GM12801 (cell line): Measurements from ENCODE around the gene IL12RB2.

Source experiments
- CTCF ChIP-seq: IDR thresholded peaks from one replicate; pipeline ENCODE4 v1.5.1; 2011; ENCODE audit warnings: control low read depth; ENCODE audit not compliant: insufficient read length; ENCODE audit errors: extremely low read depth

Gene IL12RB2

GRCh38 chr1:67299296-67299695 is 8.4 kb upstream of the IL12RB2 start:
- TF ChIP-seq CTCF, result no peak

GRCh38 chr1:67300561-67300960 is 7.1 kb upstream of the IL12RB2 start:
- TF ChIP-seq CTCF, result no peak

DNA sequence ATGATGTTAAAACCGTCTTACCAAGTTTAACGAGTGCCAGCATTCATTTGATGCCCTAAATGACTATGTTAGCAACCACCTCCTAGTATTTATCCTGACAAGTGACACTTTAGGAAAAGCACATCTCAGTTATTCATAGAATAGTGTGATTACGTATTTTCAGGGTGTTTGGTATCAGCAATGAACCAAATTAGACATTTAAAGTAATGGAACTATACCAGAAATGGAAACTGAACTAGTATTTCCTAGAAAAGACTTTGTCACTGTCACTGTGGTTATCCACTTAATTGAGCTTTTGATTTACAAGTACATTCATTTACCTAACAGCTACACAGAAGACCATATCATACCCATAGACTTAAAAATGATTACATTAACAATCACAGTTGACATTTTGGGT is 3.6 kb upstream of the IL12RB2 start:
- no peak for TF ChIP-seq CTCF

- TF ChIP-seq CTCF, result no peak
Observed at GRCh38 chr1:67306547-67306946, 1.1 kb upstream of the IL12RB2 start.

DNA sequence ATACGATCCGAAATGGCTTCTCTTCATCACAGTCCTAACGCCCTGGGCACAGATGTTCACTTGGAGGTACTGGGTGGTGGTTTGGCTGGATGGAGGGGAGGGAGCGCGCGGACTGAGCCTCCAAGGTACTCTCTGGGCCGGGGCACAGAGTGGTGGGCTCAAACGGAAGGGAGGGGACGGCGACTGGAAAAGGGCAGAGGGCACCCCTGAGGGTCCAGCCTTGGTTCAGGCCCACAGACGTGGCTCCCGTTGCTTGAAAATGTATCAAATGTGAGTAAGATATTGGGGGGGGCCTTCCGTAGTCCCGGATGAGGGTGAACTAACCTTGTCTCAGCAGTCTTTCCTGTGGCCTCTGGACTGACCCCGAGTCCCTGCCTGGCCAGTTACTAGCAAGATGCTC is 463 bp downstream of the IL12RB2 start:
- TF ChIP-seq CTCF, result no peak

DNA sequence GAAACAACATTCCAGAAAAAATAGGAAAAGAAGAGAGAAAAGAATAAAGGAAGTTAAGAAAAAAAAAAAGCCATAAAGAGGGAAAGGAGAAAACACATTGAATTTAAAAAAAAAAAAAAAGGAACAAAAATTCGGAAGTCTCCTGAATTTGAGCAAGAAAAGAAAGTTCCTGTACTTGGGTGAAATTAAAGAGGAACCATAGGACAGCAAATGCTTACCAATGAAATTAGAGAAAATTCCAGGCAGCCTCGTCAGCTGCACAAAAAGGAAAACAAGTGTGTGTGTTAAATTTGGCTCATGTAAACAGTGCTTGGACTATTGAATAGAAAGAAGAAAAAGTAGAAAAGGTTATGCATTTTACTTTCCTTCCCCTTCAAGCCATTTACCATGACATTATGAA is 4.9 kb downstream of the IL12RB2 start:
- TF ChIP-seq CTCF, result no peak

DNA sequence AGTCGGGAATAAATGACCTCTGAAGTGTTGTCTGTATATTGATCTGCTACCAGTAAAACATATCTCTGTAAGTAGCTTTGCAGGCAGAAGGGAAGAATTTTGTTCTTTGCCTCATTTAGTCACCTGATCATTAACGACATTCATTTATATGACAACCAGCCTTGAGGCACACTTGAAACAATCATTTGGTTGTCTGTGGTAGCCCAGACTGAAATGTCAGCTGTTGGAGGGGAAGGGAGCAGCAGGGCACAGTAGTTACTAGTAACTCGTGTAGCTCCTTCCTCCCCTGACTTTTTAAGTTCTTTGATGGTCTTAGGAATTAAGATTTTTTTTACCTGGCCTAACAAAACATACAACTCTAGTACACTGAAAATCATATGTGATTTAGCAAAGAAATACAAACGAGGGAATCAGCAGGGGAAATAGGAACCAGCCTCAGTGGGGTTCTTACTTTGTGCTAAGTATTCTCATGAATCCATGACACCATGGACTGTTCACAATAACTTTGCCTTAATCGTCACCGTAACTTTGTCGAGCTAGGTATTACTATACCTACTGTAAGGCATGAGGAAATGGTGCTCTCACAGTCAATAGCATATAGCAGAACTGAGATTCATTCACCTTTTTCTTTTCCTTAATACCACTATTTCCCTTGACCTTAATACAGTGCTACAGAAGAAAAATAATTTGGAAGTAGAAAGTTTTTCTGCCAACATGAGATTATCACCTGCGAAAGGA is 6.4 kb downstream of the IL12RB2 start:
- no peak for TF ChIP-seq CTCF
